ENCODE results near the gene PLXNA4.

Gene PLXNA4

GRCh38 chr7:132295175-132295574 is 281.1 kb downstream of the PLXNA4 start:
- Histone ChIP-seq H3K79me1 (replicated peaks; ENCODE audit: low read length, poor library complexity, severe bottlenecking) (no peaks in the 10 kb centered on the region), H3K4me2 (ENCODE audit: low read length, poor library complexity, severe bottlenecking) (no peak overlapping the region), H3K27ac (ENCODE audit: low read length, poor library complexity, severe bottlenecking) (no peak overlapping the region), H4K8ac (ENCODE audit: low read length) (no peak overlapping the region), H2BK12ac (ENCODE audit: low read length in 2 of 2) (no peak overlapping the region), H4K91ac (ENCODE audit: low read length) (peak overlapping the region; percentile 34), H3K27me3 (ENCODE audit: control insufficient read depth in 1 of 2, insufficient read depth in 1 of 2, low read length in 2 of 2) (no peaks in the 10 kb centered on the region), H3K4ac (ENCODE audit: low read depth in 1 of 2, low read length in 2 of 2) (no peak overlapping the region), H3K4me1 (ENCODE audit: control insufficient read depth, insufficient read depth, low read depth, low read length) (peaks cover 3% of the 10 kb centered on the region), H3K14ac (ENCODE audit: low read length in 2 of 2) (no peak overlapping the region), H3K9ac (ENCODE audit: low read length) (no peak overlapping the region), H2BK120ac (ENCODE audit: low read depth, low read length) (no peak overlapping the region), H3K23ac (ENCODE audit: low read length in 2 of 2) (no peak overlapping the region), H3K4me3 (ENCODE audit: insufficient read depth in 1 of 2, low read depth in 1 of 2, low read length in 2 of 2) (no peak overlapping the region), H2AK5ac (ENCODE audit: low read length, severe bottlenecking) (no peak overlapping the region), H3K9me3 (ENCODE audit: control insufficient read depth, low read length) (no peaks in the 10 kb centered on the region), H2AFZ (ENCODE audit: low read depth, low read length) (no peak overlapping the region), H3K36me3 (ENCODE audit: control insufficient read depth in 1 of 2, insufficient read depth in 2 of 2, low read depth in 1 of 2, low read length in 2 of 2) (peaks cover 0 to 6% of the 10 kb centered on the region in 2 experiments), H2BK15ac (ENCODE audit: low read depth, poor library complexity, severe bottlenecking) (no peak overlapping the region), H2BK5ac (ENCODE audit: low read depth, low read length, poor library complexity, severe bottlenecking) (no peak overlapping the region), H3K18ac (ENCODE audit: low read depth in 1 of 2, low read length in 2 of 2) (no peak overlapping the region)
- 44% methylated on average over 3 of the region's 3 CpGs for WGBS
- peak; percentile 54 for DNase-seq

DNA sequence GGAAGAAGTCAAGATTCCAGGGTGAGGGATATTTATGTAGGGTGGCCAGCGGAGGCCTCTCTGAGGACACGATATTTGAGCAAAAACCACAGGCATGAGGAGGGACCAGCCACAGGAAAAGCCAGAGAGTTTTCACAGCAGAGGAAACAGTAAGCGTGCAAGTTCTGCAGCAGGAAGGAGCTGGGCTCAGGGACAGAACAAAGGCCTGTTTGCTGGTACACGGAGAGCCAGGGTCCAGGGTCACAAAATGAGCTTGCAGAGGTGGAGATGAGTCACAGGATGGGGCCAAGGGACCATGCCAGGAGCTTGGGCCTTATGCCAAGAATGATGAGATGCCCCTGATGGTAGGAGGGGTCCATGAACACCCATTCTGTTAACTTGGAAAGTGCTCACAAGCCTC is 283.5 kb downstream of the PLXNA4 start:
- H2BK5ac ChIP-seq (ENCODE audit: low read depth, low read length, poor library complexity, severe bottlenecking): no peak overlapping the region
- H2BK12ac ChIP-seq (ENCODE audit: low read length in 2 of 2): peak overlapping the region in 1 of 2 experiments; percentile 22
- H3K9ac ChIP-seq (ENCODE audit: low read length): no peak overlapping the region
- no peak overlapping the region for H3K4me3 ChIP-seq (ENCODE audit: insufficient read depth in 1 of 2, low read depth in 1 of 2, low read length in 2 of 2)
- no peak overlapping the region for H3K4me2 ChIP-seq (ENCODE audit: low read length, poor library complexity, severe bottlenecking)
- peak overlapping the region; percentile 12 for H3K27ac ChIP-seq (ENCODE audit: low read length, poor library complexity, severe bottlenecking)
- peak overlapping the region; percentile 6 to 58 for H3K18ac ChIP-seq (ENCODE audit: low read depth in 1 of 2, low read length in 2 of 2)
- H3K4me1 ChIP-seq (ENCODE audit: control insufficient read depth, insufficient read depth, low read depth, low read length): peaks cover 3% of the 10 kb centered on the region
- 15% methylated on average over 4 of the region's 4 CpGs for WGBS
- no peak overlapping the region for H4K91ac ChIP-seq (ENCODE audit: low read length)
- peak; percentile 43 for DNase-seq
- no peak overlapping the region for H3K23ac ChIP-seq (ENCODE audit: low read length in 2 of 2)
- no peak overlapping the region for H2BK120ac ChIP-seq (ENCODE audit: low read depth, low read length)
- H2AK5ac ChIP-seq (ENCODE audit: low read length, severe bottlenecking): no peak overlapping the region
- peaks cover 0 to 3% of the 10 kb centered on the region in 2 experiments for H3K27me3 ChIP-seq (ENCODE audit: control insufficient read depth in 1 of 2, insufficient read depth in 1 of 2, low read length in 2 of 2)
- H3K36me3 ChIP-seq (ENCODE audit: control insufficient read depth in 1 of 2, insufficient read depth in 2 of 2, low read depth in 1 of 2, low read length in 2 of 2): peaks cover 0 to 6% of the 10 kb centered on the region in 2 experiments
- no peak overlapping the region for H2AFZ ChIP-seq (ENCODE audit: low read depth, low read length)
- no peaks in the 10 kb centered on the region for H3K9me3 ChIP-seq (ENCODE audit: control insufficient read depth, low read length)
- peak overlapping the region in 1 of 2 experiments; percentile 48 for H3K14ac ChIP-seq (ENCODE audit: low read length in 2 of 2)
- H4K8ac ChIP-seq (ENCODE audit: low read length): peak overlapping the region; percentile 67
- H3K79me1 ChIP-seq (replicated peaks; ENCODE audit: low read length, poor library complexity, severe bottlenecking): no peaks in the 10 kb centered on the region
- H2BK15ac ChIP-seq (ENCODE audit: low read depth, poor library complexity, severe bottlenecking): no peak overlapping the region
- no peak overlapping the region for H3K4ac ChIP-seq (ENCODE audit: low read depth in 1 of 2, low read length in 2 of 2)

DNA sequence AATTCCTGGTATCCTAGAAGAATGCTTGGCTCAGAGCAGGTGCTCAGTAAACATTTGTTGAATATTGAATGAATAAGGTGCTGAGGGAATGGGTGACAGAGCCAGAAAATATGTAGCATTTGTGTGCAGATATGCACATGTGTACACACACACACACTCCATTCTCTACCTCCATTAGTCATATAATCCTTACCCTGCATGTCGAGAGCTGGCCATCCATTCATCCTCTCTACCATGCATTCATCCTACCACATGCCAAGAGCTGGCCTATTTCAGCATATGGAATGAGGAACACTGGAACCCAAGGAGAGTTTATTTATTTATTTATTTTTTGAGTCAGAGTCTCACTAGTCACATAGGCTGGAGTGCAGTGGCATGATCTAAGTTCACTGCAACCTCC is 284.8 kb downstream of the PLXNA4 start:
- H2AK5ac ChIP-seq (ENCODE audit: low read length, severe bottlenecking): no peak overlapping the region
- H3K9ac ChIP-seq (ENCODE audit: low read length): no peak overlapping the region
- no peak overlapping the region for H3K4ac ChIP-seq (ENCODE audit: low read depth in 1 of 2, low read length in 2 of 2)
- H3K4me2 ChIP-seq (ENCODE audit: low read length, poor library complexity, severe bottlenecking): no peak overlapping the region
- no peak overlapping the region for H2BK15ac ChIP-seq (ENCODE audit: low read depth, poor library complexity, severe bottlenecking)
- DNase-seq: no peak
- no peak overlapping the region for H3K23ac ChIP-seq (ENCODE audit: low read length in 2 of 2)
- H3K27me3 ChIP-seq (ENCODE audit: control insufficient read depth in 1 of 2, insufficient read depth in 1 of 2, low read length in 2 of 2): peaks cover 0 to 3% of the 10 kb centered on the region in 2 experiments
- H3K9me3 ChIP-seq (ENCODE audit: control insufficient read depth, low read length): no peaks in the 10 kb centered on the region
- no peaks in the 10 kb centered on the region for H3K36me3 ChIP-seq (ENCODE audit: control insufficient read depth in 1 of 2, insufficient read depth in 2 of 2, low read depth in 1 of 2, low read length in 2 of 2)
- H4K91ac ChIP-seq (ENCODE audit: low read length): no peak overlapping the region
- H4K8ac ChIP-seq (ENCODE audit: low read length): no peak overlapping the region
- no peak overlapping the region for H2BK5ac ChIP-seq (ENCODE audit: low read depth, low read length, poor library complexity, severe bottlenecking)
- peak overlapping the region in 1 of 2 experiments; percentile 24 for H2BK12ac ChIP-seq (ENCODE audit: low read length in 2 of 2)
- no peak overlapping the region for H3K18ac ChIP-seq (ENCODE audit: low read depth in 1 of 2, low read length in 2 of 2)
- no peak overlapping the region for H2AFZ ChIP-seq (ENCODE audit: low read depth, low read length)
- H2BK120ac ChIP-seq (ENCODE audit: low read depth, low read length): no peak overlapping the region
- no peak overlapping the region for H3K4me3 ChIP-seq (ENCODE audit: insufficient read depth in 1 of 2, low read depth in 1 of 2, low read length in 2 of 2)
- no peaks in the 10 kb centered on the region for H3K79me1 ChIP-seq (replicated peaks; ENCODE audit: low read length, poor library complexity, severe bottlenecking)
- H3K14ac ChIP-seq (ENCODE audit: low read length in 2 of 2): peak overlapping the region in 1 of 2 experiments; percentile 83
- WGBS: no CpG with 5 or more reads among the region's 1 CpG
- H3K4me1 ChIP-seq (ENCODE audit: control insufficient read depth, insufficient read depth, low read depth, low read length): peaks cover 3% of the 10 kb centered on the region
- H3K27ac ChIP-seq (ENCODE audit: low read length, poor library complexity, severe bottlenecking): no peak overlapping the region

GRCh38 chr7:132290021-132290420 is 286.2 kb downstream of the PLXNA4 start:
- Histone ChIP-seq H2BK5ac (ENCODE audit: low read depth, low read length, poor library complexity, severe bottlenecking) (no peak overlapping the region), H3K14ac (ENCODE audit: low read length in 2 of 2) (no peak overlapping the region), H3K4me1 (ENCODE audit: control insufficient read depth, insufficient read depth, low read depth, low read length) (peaks cover 3% of the 10 kb centered on the region), H3K27ac (ENCODE audit: low read length, poor library complexity, severe bottlenecking) (no peak overlapping the region), H3K18ac (ENCODE audit: low read depth in 1 of 2, low read length in 2 of 2) (no peak overlapping the region), H3K27me3 (ENCODE audit: control insufficient read depth in 1 of 2, insufficient read depth in 1 of 2, low read length in 2 of 2) (peaks cover 0 to 3% of the 10 kb centered on the region in 2 experiments), H3K9ac (ENCODE audit: low read length) (no peak overlapping the region), H4K8ac (ENCODE audit: low read length) (no peak overlapping the region), H2BK120ac (ENCODE audit: low read depth, low read length) (no peak overlapping the region), H2AFZ (ENCODE audit: low read depth, low read length) (no peak overlapping the region), H3K4me2 (ENCODE audit: low read length, poor library complexity, severe bottlenecking) (no peak overlapping the region), H2BK15ac (ENCODE audit: low read depth, poor library complexity, severe bottlenecking) (peak overlapping the region; percentile 44), H3K4me3 (ENCODE audit: insufficient read depth in 1 of 2, low read depth in 1 of 2, low read length in 2 of 2) (no peak overlapping the region), H3K79me1 (replicated peaks; ENCODE audit: low read length, poor library complexity, severe bottlenecking) (no peaks in the 10 kb centered on the region), H2AK5ac (ENCODE audit: low read length, severe bottlenecking) (no peak overlapping the region), H3K36me3 (ENCODE audit: control insufficient read depth in 1 of 2, insufficient read depth in 2 of 2, low read depth in 1 of 2, low read length in 2 of 2) (no peaks in the 10 kb centered on the region), H3K9me3 (ENCODE audit: control insufficient read depth, low read length) (no peaks in the 10 kb centered on the region), H4K91ac (ENCODE audit: low read length) (no peak overlapping the region), H3K4ac (ENCODE audit: low read depth in 1 of 2, low read length in 2 of 2) (no peak overlapping the region), H3K23ac (ENCODE audit: low read length in 2 of 2) (no peak overlapping the region), H2BK12ac (ENCODE audit: low read length in 2 of 2) (no peak overlapping the region)
- 86% methylated on average over 5 of the region's 5 CpGs for WGBS
- no peak for DNase-seq
